IMR-90 (cell line): ENCODE results near the gene SLC7A7. TPM values are rescaled to one million over a fixed set of nuclear protein-coding genes. Genes with fewer than 3 reads are reported as not detected.

ENCODE experiments used
- ATAC-seq: fragments of 200-7000 bp; cut with Tn5 transposase; 2 replicates; pipeline ENCODE4 v1.9.1; 2020; ENCODE audit warnings: low read depth, mild to moderate bottlenecking, moderate library complexity
- BruUV-seq: library from RNA; stranded (reverse); fragments of 400-500 nt; replicated peaks from 2 replicates; lab custom pipeline; 2021; lab: Mats Ljungman, UMichigan
- CTCF ChIA-PET: fragments of 300-600 bp; formaldehyde crosslinking; extraction: SDS; loops from one replicate; lab custom pipeline; 2021; ENCODE audit warnings: antibody characterized with exemption; lab: Yijun Ruan, JAX
- POLR2A ChIA-PET: fragments of 300-600 bp; sonication (Branson Sonifier 250); formaldehyde crosslinking; loops from one replicate; lab custom pipeline; 2022; ENCODE audit warnings: antibody characterized with exemption; ENCODE audit not compliant: unreplicated experiment; lab: Charles Lee
- DNase-seq: peaks from one replicate; pipeline ENCODE4 v3.0.0; 2013
- H2AFZ ChIP-seq: replicated peaks from 2 replicates; pipeline ENCODE3; 2013; ENCODE audit warnings: low read length, mild to moderate bottlenecking; ENCODE audit not compliant: poor library complexity
- H2AK5ac ChIP-seq: 2 replicates; pipeline ENCODE4 v1.6.1; 2013; ENCODE audit warnings: low read depth, low read length, inconsistent platforms
- H2AK9ac ChIP-seq: replicated peaks from 2 replicates; pipeline ENCODE3; 2013; ENCODE audit warnings: mild to moderate bottlenecking, low read depth, low read length, moderate library complexity; ENCODE audit not compliant: poor library complexity
- H2BK120ac ChIP-seq: 2 replicates; pipeline ENCODE4 v1.6.1; 2013; ENCODE audit warnings: low read depth, low read length, inconsistent platforms
- H2BK15ac ChIP-seq: 3 replicates; pipeline ENCODE4 v1.6.1; 2013; ENCODE audit warnings: low read depth, low read length, inconsistent platforms
- H2BK20ac ChIP-seq: 2 replicates; pipeline ENCODE4 v1.6.1; 2013; ENCODE audit warnings: low read depth, mild to moderate bottlenecking, inconsistent platforms, low read length, moderate library complexity
- H2BK5ac ChIP-seq: 2 replicates; pipeline ENCODE4 v1.6.1; 2013; ENCODE audit warnings: mild to moderate bottlenecking, low read depth, low read length, inconsistent platforms; ENCODE audit not compliant: poor library complexity, severe bottlenecking
- H3K14ac ChIP-seq: replicated peaks from 2 replicates; pipeline ENCODE4 v1.6.1; 2013; ENCODE audit warnings: low read depth, low read length, inconsistent platforms
- H3K18ac ChIP-seq: 2 replicates; pipeline ENCODE4 v1.6.1; 2013; ENCODE audit warnings: low read depth, low read length, control low read depth
- H3K23ac ChIP-seq: 2 replicates; pipeline ENCODE4 v1.6.1; 2013; ENCODE audit warnings: low read depth, low read length, inconsistent platforms
- H3K27ac ChIP-seq: 2 replicates; pipeline ENCODE4 v1.5.1; 2013; ENCODE audit warnings: mild to moderate bottlenecking, control low read depth, low read length; ENCODE audit not compliant: insufficient read depth
- H3K27me3 ChIP-seq: 2 replicates; pipeline ENCODE4 v1.6.1; 2013; ENCODE audit warnings: low read length; ENCODE audit not compliant: control insufficient read depth, insufficient read depth
- H3K36me3 ChIP-seq: 2 replicates; pipeline ENCODE4 v1.6.1; 2013; ENCODE audit warnings: low read length, mixed read lengths; ENCODE audit not compliant: control insufficient read depth, insufficient read depth
- H3K4ac ChIP-seq: 2 replicates; pipeline ENCODE4 v1.6.1; 2013; ENCODE audit warnings: low read depth, low read length, inconsistent platforms
- H3K4me1 ChIP-seq: 2 replicates; pipeline ENCODE4 v1.6.1; 2013; ENCODE audit warnings: low read length, mixed read lengths; ENCODE audit not compliant: control insufficient read depth, insufficient read depth
- H3K4me2 ChIP-seq: 2 replicates; pipeline ENCODE4 v1.6.1; 2013; ENCODE audit warnings: low read depth, mild to moderate bottlenecking, control low read depth, low read length, moderate library complexity
- H3K4me3 ChIP-seq: 2 replicates; pipeline ENCODE4 v1.5.1; 2013; ENCODE audit warnings: low read depth, mild to moderate bottlenecking, control low read depth, low read length, moderate library complexity; ENCODE audit not compliant: insufficient read depth
- H3K56ac ChIP-seq: 2 replicates; pipeline ENCODE4 v1.6.1; 2013; ENCODE audit warnings: low read length, inconsistent platforms; ENCODE audit not compliant: insufficient read depth; ENCODE audit errors: extremely low read depth
- H3K79me1 ChIP-seq, 2 experiments: 2 replicates each; pipeline ENCODE4 v1.6.1; 2013; ENCODE audit warnings: low read length in 2 of 2, inconsistent platforms in 1 of 2, low read depth in 1 of 2
- H3K9ac ChIP-seq: 2 replicates; pipeline ENCODE4 v1.6.1; 2013; ENCODE audit warnings: low read depth, low read length, control low read depth
- H3K9me1 ChIP-seq: 2 replicates; pipeline ENCODE4 v1.6.1; 2013; ENCODE audit warnings: low read length, inconsistent platforms; ENCODE audit not compliant: insufficient read depth
- H3K9me3 ChIP-seq: 2 replicates; pipeline ENCODE4 v1.6.1; 2013; ENCODE audit warnings: low read length; ENCODE audit not compliant: control insufficient read depth, insufficient read depth
- H4K20me1 ChIP-seq: 2 replicates; pipeline ENCODE4 v1.6.1; 2013; ENCODE audit warnings: low read length, inconsistent platforms; ENCODE audit not compliant: insufficient read depth
- H4K5ac ChIP-seq: 2 replicates; pipeline ENCODE4 v1.6.1; 2013; ENCODE audit warnings: mild to moderate bottlenecking, low read depth, low read length, control low read depth
- H4K8ac ChIP-seq, 2 experiments: 2 replicates each; pipeline ENCODE4 v1.6.1; 2013; ENCODE audit warnings: low read depth in 2 of 2, low read length in 2 of 2, control low read depth in 1 of 2, inconsistent platforms in 1 of 2
- H4K91ac ChIP-seq: 2 replicates; pipeline ENCODE4 v1.6.1; 2013; ENCODE audit warnings: low read depth, low read length, inconsistent platforms; ENCODE audit not compliant: insufficient read depth
- BHLHE40 ChIP-seq: fragments of 150-350 bp; IDR thresholded peaks from 2 replicates; pipeline ENCODE4 v1.6.1; 2016; ENCODE audit warnings: mild to moderate bottlenecking, low read depth, low read length
- CEBPB ChIP-seq: IDR thresholded peaks from 2 replicates; pipeline ENCODE4 v1.6.1; 2012; ENCODE audit warnings: low read depth, low read length, improper control_type of control experiment
- CHD1 ChIP-seq: IDR thresholded peaks from 2 replicates; pipeline ENCODE4 v1.6.1; 2012; ENCODE audit warnings: low read depth, low read length, improper control_type of control experiment
- FOS ChIP-seq: fragments of 150-350 bp; IDR thresholded peaks from 2 replicates; pipeline ENCODE4 v1.6.1; 2016; ENCODE audit warnings: low read depth, low read length
- MXI1 ChIP-seq: IDR thresholded peaks from 2 replicates; pipeline ENCODE4 v1.6.1; 2012; ENCODE audit warnings: low read depth, mild to moderate bottlenecking, low read length, moderate library complexity, borderline replicate concordance
- NFE2L2 ChIP-seq: fragments of 150-350 bp; IDR thresholded peaks from 2 replicates; pipeline ENCODE4 v1.6.1; 2016; ENCODE audit warnings: low read depth, mild to moderate bottlenecking, low read length
- SMC3 ChIP-seq: fragments of 150-350 bp; IDR thresholded peaks from 2 replicates; pipeline ENCODE4 v1.6.1; 2016; ENCODE audit warnings: low read depth, mild to moderate bottlenecking, antibody characterized with exemption, low read length, moderate library complexity
- WGBS, 2 experiments: methylation state at CpG; one replicate each; pipeline versions ENCODE4 v1.1.5 to v1.1.7; 2013; ENCODE audit warnings: missing lambda C conversion rate in 2 of 2; ENCODE audit not compliant: insufficient read length in 1 of 2; ENCODE audit errors: extremely low coverage in 2 of 2; 5-methylcytosine and 5-hydroxymethylcytosine counted together
- dilution Hi-C: fragments of 300-500 bp; cut with HindIII; formaldehyde crosslinking; loops from one replicate; pipeline ENCODE4 v1.14.3; 2018; ENCODE audit warnings: low sequenced_read_pairs; ENCODE audit not compliant: unreplicated experiment
- in situ Hi-C: fragments of 300-500 bp; cut with MboI; formaldehyde crosslinking; loops from 3 replicates; pipeline ENCODE4 v1.14.3; 2019; ENCODE audit warnings: low sequenced_read_pairs, inconsistent platforms, mixed read lengths
- intact Hi-C: fragments of 100-400 bp; cut with micrococcal nuclease; formaldehyde crosslinking; loops from 2 replicates; pipeline ENCODE4 v1.10.0; 2022
- polyA plus RNA-seq, 3 experiments: library from polyadenylated mRNA; depleted of rRNA; stranded (reverse); fragments of >200 nt; gene quantifications; 2 replicates each; pipeline ENCODE4 v1.2.3, GENCODE V29; 2012; ENCODE audit warnings: low replicate concordance in 1 of 3
- total RNA-seq: library from RNA; depleted of rRNA; stranded (reverse); fragments of >200 nt; gene quantifications from 2 replicates; pipeline ENCODE4 v1.2.3, GENCODE V29; 2012
- TF ChIP-seq, protein P1 (sequence below): fragments of 150-350 bp; IDR thresholded peaks from 2 replicates; pipeline ENCODE4 v1.6.1; 2017; ENCODE audit warnings: mild to moderate bottlenecking, antibody characterized with exemption, low read length, low read depth

SLC7A7 gene
- total and polyA plus RNA-seq, 2 of the 4 experiments (the other 2 are of a cell fraction) = 1.8 to 2.0 TPM

DNA sequence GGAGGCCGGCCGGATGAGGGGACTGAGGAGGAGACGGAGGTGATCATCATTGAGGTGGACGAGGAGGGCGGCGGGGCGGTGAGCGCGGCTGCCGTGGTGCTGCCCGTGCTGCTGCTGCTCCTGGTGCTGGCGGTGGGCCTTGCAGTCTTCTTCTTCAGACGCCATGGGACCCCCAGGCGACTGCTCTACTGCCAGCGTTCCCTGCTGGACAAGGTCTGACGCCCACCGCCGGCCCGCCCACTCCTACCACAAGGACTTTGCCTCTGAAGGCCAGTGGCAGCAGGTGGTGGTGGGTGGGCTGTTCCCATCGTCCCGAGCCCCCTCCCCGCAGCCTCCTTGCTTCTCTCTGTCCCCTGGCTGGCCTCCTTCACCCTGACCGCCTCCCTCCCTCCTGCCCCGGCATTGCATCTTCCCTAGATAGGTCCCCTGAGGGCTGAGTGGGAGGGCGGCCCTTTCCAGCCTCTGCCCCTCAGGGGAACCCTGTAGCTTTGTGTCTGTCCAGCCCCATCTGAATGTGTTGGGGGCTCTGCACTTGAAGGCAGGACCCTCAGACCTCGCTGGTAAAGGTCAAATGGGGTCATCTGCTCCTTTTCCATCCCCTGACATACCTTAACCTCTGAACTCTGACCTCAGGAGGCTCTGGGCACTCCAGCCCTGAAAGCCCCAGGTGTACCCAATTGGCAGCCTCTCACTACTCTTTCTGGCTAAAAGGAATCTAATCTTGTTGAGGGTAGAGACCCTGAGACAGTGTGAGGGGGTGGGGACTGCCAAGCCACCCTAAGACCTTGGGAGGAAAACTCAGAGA lies 30.8 kb upstream of the SLC7A7 start:
- Histone ChIP-seq H3K27me3 (no peaks in the 10 kb centered on the region), H4K20me1 (peaks cover 45% of the 10 kb centered on the region; the same call in 1 of the 2 replicates), H3K4me3 (no peak overlapping the region), H2AFZ (no peak overlapping the region), H3K4me2 (no peak overlapping the region), H3K14ac (0 out of 2 replicates have a peak overlapping the region, but pooled peaks have one; percentile 7), H3K23ac (peak overlapping the region; percentile 85; the same call in 1 of the 2 replicates), H2BK120ac (no peak overlapping the region), H3K27ac (peak overlapping the region; percentile 93; the same call in 1 of the 2 replicates), H2BK5ac (peak overlapping the region; percentile 77), H2AK9ac (peak overlapping the region; percentile 52), H4K91ac (no peak overlapping the region), H3K4me1 (peaks cover 47% of the 10 kb centered on the region), H3K9ac (peak overlapping the region; percentile 63; the same call in 1 of the 2 replicates), H2BK20ac (no peak overlapping the region; the same call in 1 of the 2 replicates), H3K4ac (peak overlapping the region; percentile 89; the same call in 1 of the 2 replicates), H2AK5ac (0 out of 2 replicates have a peak overlapping the region, but pooled peaks have one; percentile 14), H4K8ac (peak overlapping the region in 1 of 2 experiments; percentile 22; a peak in 1 of 4 replicates), H3K9me1 (peaks cover 36% of the 10 kb centered on the region), H3K56ac (no peak overlapping the region), H3K9me3 (no peaks in the 10 kb centered on the region), H2BK15ac (peak overlapping the region; percentile 31; the same call in 1 of the 3 replicates), H3K36me3 (peaks cover 58% of the 10 kb centered on the region), H4K5ac (no peak overlapping the region; the same call in 1 of the 2 replicates), H3K79me1 (peaks cover 10 to 76% of the 10 kb centered on the region in 2 experiments; a peak in 3 of 4 replicates), H3K18ac (no peak overlapping the region)
- no peak for ATAC-seq
- DNase-seq = no peak
- intact Hi-C loops (no loop called here), dilution Hi-C loops (no loop called here), in situ Hi-C loops (loop anchor here (10.0 kb wide), 1 partner anchor 261 kb away; the partner anchor contains the start of gene DAD1)
- TF ChIP-seq NFE2L2 (no peak), SMC3 (no peak), FOS (no peak), CHD1 (no peak), CEBPB (no peak), BHLHE40 (no peak), MXI1 (no peak)
- TF ChIP-seq, protein P1, sequence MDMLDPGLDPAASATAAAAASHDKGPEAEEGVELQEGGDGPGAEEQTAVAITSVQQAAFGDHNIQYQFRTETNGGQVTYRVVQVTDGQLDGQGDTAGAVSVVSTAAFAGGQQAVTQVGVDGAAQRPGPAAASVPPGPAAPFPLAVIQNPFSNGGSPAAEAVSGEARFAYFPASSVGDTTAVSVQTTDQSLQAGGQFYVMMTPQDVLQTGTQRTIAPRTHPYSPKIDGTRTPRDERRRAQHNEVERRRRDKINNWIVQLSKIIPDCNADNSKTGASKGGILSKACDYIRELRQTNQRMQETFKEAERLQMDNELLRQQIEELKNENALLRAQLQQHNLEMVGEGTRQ = no peak
- BruUV-seq = no TSS peak
- POLR2A ChIA-PET = no interaction called here
- CTCF ChIA-PET = no interaction called here
- WGBS, 2 experiments = 100% methylated on average over 4 of the region's 26 CpGs; no CpG with 5 or more reads in 1 of the 2 experiments
